H9 (cell line): Measurements from ENCODE around the gene AK8. TPM values are rescaled to one million over a fixed set of nuclear protein-coding genes. Genes with fewer than 3 reads are reported as not detected.

Experiments used
- DNase-seq: peaks from one replicate; pipeline ENCODE4 v3.0.0-alpha.2; 2017
- H2AFZ ChIP-seq: one replicate; pipeline ENCODE4 v1.6.1; 2013; ENCODE audit warnings: mild to moderate bottlenecking, low read length, control low read depth, moderate library complexity
- H2AK5ac ChIP-seq: 2 replicates; pipeline ENCODE4 v1.6.1; 2013; ENCODE audit warnings: low read length, control low read depth, mixed read lengths; ENCODE audit not compliant: insufficient read length
- H2BK120ac ChIP-seq: one replicate; pipeline ENCODE4 v1.6.1; 2013; ENCODE audit warnings: low read depth, mild to moderate bottlenecking, low read length, control low read depth, inconsistent platforms; ENCODE audit not compliant: poor library complexity, severe bottlenecking
- H2BK12ac ChIP-seq: 2 replicates; pipeline ENCODE4 v1.6.1; 2013; ENCODE audit warnings: low read length, control low read depth, mixed read lengths, low read depth; ENCODE audit not compliant: insufficient read length
- H2BK15ac ChIP-seq: 2 replicates; pipeline ENCODE4 v1.6.1; 2013; ENCODE audit warnings: low read depth, low read length, control low read depth
- H2BK20ac ChIP-seq: one replicate; pipeline ENCODE4 v1.6.1; 2013; ENCODE audit warnings: low read depth, mild to moderate bottlenecking, low read length, control low read depth, inconsistent platforms; ENCODE audit not compliant: poor library complexity, severe bottlenecking
- H2BK5ac ChIP-seq: 2 replicates; pipeline ENCODE4 v1.6.1; 2013; ENCODE audit warnings: low read length, control low read depth, mixed read lengths; ENCODE audit not compliant: insufficient read length
- H3K14ac ChIP-seq: 2 replicates; pipeline ENCODE4 v1.6.1; 2013; ENCODE audit warnings: low read length, control low read depth; ENCODE audit not compliant: insufficient read depth
- H3K18ac ChIP-seq: 2 replicates; pipeline ENCODE4 v1.6.1; 2013; ENCODE audit warnings: low read depth, mild to moderate bottlenecking, mixed read lengths, low read length, control low read depth; ENCODE audit not compliant: insufficient read length
- H3K23ac ChIP-seq: 2 replicates; pipeline ENCODE4 v1.6.1; 2013; ENCODE audit warnings: low read length, control low read depth, mixed read lengths, low read depth; ENCODE audit not compliant: insufficient read length
- H3K23me2 ChIP-seq: 2 replicates; pipeline ENCODE4 v1.6.1; 2013; ENCODE audit warnings: low read depth, mild to moderate bottlenecking, mixed read lengths, low read length, control low read depth; ENCODE audit not compliant: insufficient read length, poor library complexity, severe bottlenecking
- H3K27ac ChIP-seq: 2 replicates; pipeline ENCODE4 v1.5.1; 2013; ENCODE audit warnings: low read length, control low read depth, mixed read lengths, low read depth; ENCODE audit not compliant: insufficient read length
- H3K27me3 ChIP-seq: 2 replicates; pipeline ENCODE4 v1.6.1; 2013; ENCODE audit warnings: low read length, control low read depth, inconsistent platforms; ENCODE audit not compliant: insufficient read depth
- H3K4ac ChIP-seq: 2 replicates; pipeline ENCODE4 v1.6.1; 2013; ENCODE audit warnings: low read depth, mild to moderate bottlenecking, control low read depth, inconsistent platforms, low read length, moderate library complexity
- H3K4me1 ChIP-seq: 2 replicates; pipeline ENCODE4 v1.6.1; 2013; ENCODE audit warnings: low read length, control low read depth, inconsistent platforms; ENCODE audit not compliant: insufficient read depth
- H3K4me2 ChIP-seq: 2 replicates; pipeline ENCODE4 v1.6.1; 2013; ENCODE audit warnings: low read length, control low read depth, mixed read lengths; ENCODE audit not compliant: insufficient read length, insufficient read depth
- H3K56ac ChIP-seq: 2 replicates; pipeline ENCODE4 v1.6.1; 2013; ENCODE audit warnings: low read depth, mild to moderate bottlenecking, mixed read lengths, low read length, control low read depth; ENCODE audit not compliant: insufficient read length
- H3K79me1 ChIP-seq: 2 replicates; pipeline ENCODE4 v1.6.1; 2013; ENCODE audit warnings: low read depth, mild to moderate bottlenecking, moderate library complexity, low read length, control low read depth, inconsistent platforms; ENCODE audit not compliant: insufficient read depth, poor library complexity, severe bottlenecking
- H3K79me2 ChIP-seq: 2 replicates; pipeline ENCODE4 v1.6.1; 2013; ENCODE audit warnings: low read length, control low read depth, inconsistent platforms; ENCODE audit not compliant: insufficient read depth
- H3K9ac ChIP-seq: 2 replicates; pipeline ENCODE4 v1.6.1; 2013; ENCODE audit warnings: low read length, control low read depth, mixed read lengths; ENCODE audit not compliant: insufficient read length; ENCODE audit errors: extremely low read depth
- H3K9me3 ChIP-seq: one replicate; pipeline ENCODE4 v1.6.1; 2013; ENCODE audit warnings: low read depth, low read length, inconsistent platforms; ENCODE audit not compliant: control insufficient read depth
- H3T11ph ChIP-seq: one replicate; pipeline ENCODE4 v1.6.1; 2013; ENCODE audit warnings: mild to moderate bottlenecking, low read length, control low read depth, inconsistent platforms
- H4K20me1 ChIP-seq: one replicate; pipeline ENCODE4 v1.6.1; 2013; ENCODE audit not compliant: control insufficient read depth, insufficient read length, insufficient read depth
- H4K5ac ChIP-seq: 2 replicates; pipeline ENCODE4 v1.6.1; 2013; ENCODE audit warnings: low read depth, mild to moderate bottlenecking, mixed read lengths, low read length, control low read depth; ENCODE audit not compliant: insufficient read length
- H4K8ac ChIP-seq: replicated peaks from 2 replicates; pipeline ENCODE4 v1.6.1; 2013; ENCODE audit warnings: low read length, control low read depth, mixed read lengths, low read depth; ENCODE audit not compliant: insufficient read length
- H4K91ac ChIP-seq: 2 replicates; pipeline ENCODE4 v1.6.1; 2013; ENCODE audit warnings: low read depth, mild to moderate bottlenecking, moderate library complexity, mixed read lengths, low read length, control low read depth; ENCODE audit not compliant: insufficient read length
- H3K27ac Mint-ChIP-seq, 3 experiments: 2 replicates in 2 of 3; 3 replicates in 1 of 3; pipeline ENCODE4 v1.8.0; 2020 to 2021; ENCODE audit warnings: mixed read lengths in 3 of 3, mild to moderate bottlenecking in 1 of 3, moderate library complexity in 1 of 3
- H3K27me3 Mint-ChIP-seq: 2 replicates; pipeline ENCODE4 v1.8.0; 2021; ENCODE audit warnings: low read depth, mild to moderate bottlenecking, moderate library complexity, mixed read lengths
- H3K36me3 Mint-ChIP-seq, 3 experiments: 2 replicates in 2 of 3; 3 replicates in 1 of 3; pipeline ENCODE4 v1.8.0; 2020 to 2021; ENCODE audit warnings: low read depth in 3 of 3, mixed read lengths in 3 of 3; ENCODE audit not compliant: insufficient read depth in 1 of 3
- H3K4me1 Mint-ChIP-seq, 2 experiments: 2 replicates each; pipeline ENCODE4 v1.8.0; 2020; ENCODE audit warnings: mixed read lengths in 2 of 2
- H3K4me3 Mint-ChIP-seq, 2 experiments: 2 replicates in 1 of 2; 3 replicates in 1 of 2; pipeline ENCODE4 v1.8.0; 2020 to 2021; ENCODE audit warnings: mild to moderate bottlenecking in 2 of 2, mixed read lengths in 2 of 2, moderate library complexity in 1 of 2
- H3K9me3 Mint-ChIP-seq, 2 experiments: 2 replicates in 1 of 2; 3 replicates in 1 of 2; pipeline ENCODE4 v1.8.0; 2020; ENCODE audit warnings: mild to moderate bottlenecking in 2 of 2, mixed read lengths in 2 of 2, moderate library complexity in 1 of 2
- WGBS: extraction: QIAGEN DNeasy Blood & Tissue Kit; methylation state at CpG from one replicate; pipeline ENCODE4 v1.1.7; 2013; ENCODE audit warnings: missing lambda C conversion rate, low lambda C conversion rate, mixed read lengths; ENCODE audit not compliant: insufficient read length; ENCODE audit errors: extremely low coverage; 5-methylcytosine and 5-hydroxymethylcytosine counted together
- total RNA-seq: library from RNA; stranded (reverse); gene quantifications from 2 replicates; pipeline ENCODE4 v1.2.1, GENCODE V29; 2021
- TF ChIP-seq, protein P1 (sequence below): fragments of 200-600 bp; sonication (generic); conservative IDR thresholded peaks from 3 replicates; pipeline ENCODE4 v1.8.0; 2021; ENCODE audit warnings: antibody characterized with exemption, mild to moderate bottlenecking

Gene AK8
- total RNA-seq, 1 experiment from 2014 or later, result 0.44 TPM

DNA sequence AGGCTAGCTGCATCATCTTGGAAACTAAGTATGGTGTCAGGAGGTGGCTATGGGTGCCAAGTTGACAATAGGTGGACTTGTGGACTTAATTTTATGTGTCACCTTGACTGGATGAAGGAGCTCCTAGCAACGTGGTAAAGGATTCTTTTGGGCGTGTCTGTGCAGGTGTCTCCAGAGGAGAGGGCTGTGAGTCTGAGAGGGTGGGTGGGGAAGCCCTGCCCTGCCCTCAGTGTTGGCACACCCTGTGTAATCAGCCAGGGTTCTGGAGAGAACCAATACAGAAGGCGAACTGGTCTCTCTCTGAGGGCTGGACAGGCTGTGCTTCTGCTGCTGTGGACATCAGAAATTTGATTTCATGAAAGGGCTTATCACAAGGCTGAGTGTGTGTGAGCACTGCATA, 146.9 kb downstream of the AK8 start:
- no peak overlapping the region for H3K27ac Mint-ChIP-seq
- no peaks in the 10 kb centered on the region for H3K79me1 ChIP-seq
- H3K14ac ChIP-seq, result no peak overlapping the region
- DNase-seq, result no peak
- H2BK20ac ChIP-seq, result no peak overlapping the region
- no peaks in the 10 kb centered on the region for H3K9me3 ChIP-seq
- no peak overlapping the region for H3K18ac ChIP-seq
- no peaks in the 10 kb centered on the region for H3K36me3 Mint-ChIP-seq
- H2BK120ac ChIP-seq, result no peak overlapping the region
- H3T11ph ChIP-seq, result no peak overlapping the region
- peaks cover 3% of the 10 kb centered on the region for H3K23me2 ChIP-seq
- H4K91ac ChIP-seq, result no peak overlapping the region
- no peak overlapping the region for H3K4me3 Mint-ChIP-seq
- no peak overlapping the region for H3K4ac ChIP-seq
- no peak overlapping the region for H3K9ac ChIP-seq
- no peak overlapping the region for H4K8ac ChIP-seq
- H2BK15ac ChIP-seq, result no peak overlapping the region
- no peak overlapping the region for H4K5ac ChIP-seq
- H2BK5ac ChIP-seq, result no peak overlapping the region
- no peak overlapping the region for H3K23ac ChIP-seq
- no peaks in the 10 kb centered on the region; the same call in 1 of the 2 replicates for H3K27me3 ChIP-seq
- WGBS, result no CpG with 5 or more reads among the region's 3 CpGs
- no peak overlapping the region for H2BK12ac ChIP-seq
- H3K27ac ChIP-seq, result no peak overlapping the region
- no peaks in the 10 kb centered on the region for H4K20me1 ChIP-seq
- no peaks in the 10 kb centered on the region for H3K4me1 ChIP-seq
- H2AFZ ChIP-seq, result no peak overlapping the region
- peaks cover 0 to 4% of the 10 kb centered on the region in 2 experiments; a peak in 1 of 4 replicates for H3K4me1 Mint-ChIP-seq
- no peak overlapping the region for H2AK5ac ChIP-seq
- H3K27me3 Mint-ChIP-seq, result peaks cover 22% of the 10 kb centered on the region
- H3K56ac ChIP-seq, result no peak overlapping the region
- H3K9me3 Mint-ChIP-seq, result no peaks in the 10 kb centered on the region
- H3K4me2 ChIP-seq, result no peak overlapping the region
- H3K79me2 ChIP-seq, result no peaks in the 10 kb centered on the region
- TF ChIP-seq, protein P1, sequence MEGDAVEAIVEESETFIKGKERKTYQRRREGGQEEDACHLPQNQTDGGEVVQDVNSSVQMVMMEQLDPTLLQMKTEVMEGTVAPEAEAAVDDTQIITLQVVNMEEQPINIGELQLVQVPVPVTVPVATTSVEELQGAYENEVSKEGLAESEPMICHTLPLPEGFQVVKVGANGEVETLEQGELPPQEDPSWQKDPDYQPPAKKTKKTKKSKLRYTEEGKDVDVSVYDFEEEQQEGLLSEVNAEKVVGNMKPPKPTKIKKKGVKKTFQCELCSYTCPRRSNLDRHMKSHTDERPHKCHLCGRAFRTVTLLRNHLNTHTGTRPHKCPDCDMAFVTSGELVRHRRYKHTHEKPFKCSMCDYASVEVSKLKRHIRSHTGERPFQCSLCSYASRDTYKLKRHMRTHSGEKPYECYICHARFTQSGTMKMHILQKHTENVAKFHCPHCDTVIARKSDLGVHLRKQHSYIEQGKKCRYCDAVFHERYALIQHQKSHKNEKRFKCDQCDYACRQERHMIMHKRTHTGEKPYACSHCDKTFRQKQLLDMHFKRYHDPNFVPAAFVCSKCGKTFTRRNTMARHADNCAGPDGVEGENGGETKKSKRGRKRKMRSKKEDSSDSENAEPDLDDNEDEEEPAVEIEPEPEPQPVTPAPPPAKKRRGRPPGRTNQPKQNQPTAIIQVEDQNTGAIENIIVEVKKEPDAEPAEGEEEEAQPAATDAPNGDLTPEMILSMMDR, result no peak
